Body of pancreas (tissue), 4 donors: Measurements from ENCODE around the gene PIK3C2B.

Experiments used
- POLR2A ChIP-seq, 3 donors: fragments of 450-650 bp; IDR thresholded peaks; one replicate each; pipeline ENCODE4 v1.6.1; 2016; ENCODE audit warnings: antibody characterized with exemption in 3 of 3, mild to moderate bottlenecking in 2 of 3
- TF ChIP-seq, protein P1 (sequence below), 7 experiments: fragments of 450-650 bp in 4 of 7; fragments of 200-600 bp in 3 of 7; sonication (generic) in 3 of 7; IDR thresholded peaks; one replicate each; pipeline ENCODE4 v1.5.1; 2016 to 2019; ENCODE audit warnings: antibody characterized with exemption in 7 of 7

- TF ChIP-seq, protein P1, sequence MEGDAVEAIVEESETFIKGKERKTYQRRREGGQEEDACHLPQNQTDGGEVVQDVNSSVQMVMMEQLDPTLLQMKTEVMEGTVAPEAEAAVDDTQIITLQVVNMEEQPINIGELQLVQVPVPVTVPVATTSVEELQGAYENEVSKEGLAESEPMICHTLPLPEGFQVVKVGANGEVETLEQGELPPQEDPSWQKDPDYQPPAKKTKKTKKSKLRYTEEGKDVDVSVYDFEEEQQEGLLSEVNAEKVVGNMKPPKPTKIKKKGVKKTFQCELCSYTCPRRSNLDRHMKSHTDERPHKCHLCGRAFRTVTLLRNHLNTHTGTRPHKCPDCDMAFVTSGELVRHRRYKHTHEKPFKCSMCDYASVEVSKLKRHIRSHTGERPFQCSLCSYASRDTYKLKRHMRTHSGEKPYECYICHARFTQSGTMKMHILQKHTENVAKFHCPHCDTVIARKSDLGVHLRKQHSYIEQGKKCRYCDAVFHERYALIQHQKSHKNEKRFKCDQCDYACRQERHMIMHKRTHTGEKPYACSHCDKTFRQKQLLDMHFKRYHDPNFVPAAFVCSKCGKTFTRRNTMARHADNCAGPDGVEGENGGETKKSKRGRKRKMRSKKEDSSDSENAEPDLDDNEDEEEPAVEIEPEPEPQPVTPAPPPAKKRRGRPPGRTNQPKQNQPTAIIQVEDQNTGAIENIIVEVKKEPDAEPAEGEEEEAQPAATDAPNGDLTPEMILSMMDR (IDR thresholded peaks at IDR 0.05) = no peak
- no peak for TF ChIP-seq POLR2A (IDR thresholded peaks at IDR 0.05)
Observed at GRCh38 chr1:204475656-204476432, 18.8 kb downstream of the PIK3C2B start.
